Hepatocyte (in vitro differentiated cells): ENCODE measurements around the gene C20orf204. TPM values are rescaled to one million over a fixed set of nuclear protein-coding genes. Genes with fewer than 3 reads are reported as not detected.

Source experiments
- DNase-seq: peaks from one replicate; pipeline ENCODE4 v3.0.0-alpha.2; 2016; ENCODE audit warnings: low spot score
- H2AFZ ChIP-seq: fragments of 200-600 bp; sonication (generic); 2 replicates; pipeline ENCODE4 v1.6.0; 2016; ENCODE audit warnings: antibody characterized with exemption, mild to moderate bottlenecking
- H3K27ac ChIP-seq: fragments of 200-600 bp; sonication (generic); 2 replicates; pipeline ENCODE4 v1.5.1; 2016; ENCODE audit warnings: mild to moderate bottlenecking
- H3K27me3 ChIP-seq: fragments of 200-600 bp; sonication (generic); 2 replicates; pipeline ENCODE4 v1.6.1; 2016
- H3K36me3 ChIP-seq: fragments of 200-600 bp; sonication (generic); replicated peaks from 2 replicates; pipeline ENCODE4 v1.5.1; 2016; ENCODE audit warnings: low read depth; ENCODE audit not compliant: insufficient read depth
- H3K4me1 ChIP-seq: fragments of 200-600 bp; sonication (generic); 2 replicates; pipeline ENCODE4 v1.5.1; 2016; ENCODE audit warnings: mild to moderate bottlenecking, moderate library complexity; ENCODE audit not compliant: insufficient read depth
- H3K4me2 ChIP-seq: fragments of 200-600 bp; sonication (generic); 2 replicates; pipeline ENCODE4 v1.6.0; 2016
- H3K4me3 ChIP-seq: fragments of 200-600 bp; sonication (generic); 2 replicates; pipeline ENCODE4 v1.5.1; 2016; ENCODE audit warnings: mild to moderate bottlenecking
- H3K79me2 ChIP-seq: fragments of 200-600 bp; sonication (generic); 2 replicates; pipeline ENCODE4 v1.6.0; 2017; ENCODE audit warnings: mild to moderate bottlenecking
- H3K9me2 ChIP-seq: fragments of 200-600 bp; sonication (generic); replicated peaks from 2 replicates; pipeline ENCODE4 v1.6.0; 2017; ENCODE audit warnings: mild to moderate bottlenecking; ENCODE audit not compliant: insufficient read depth
- H3K9me3 ChIP-seq: fragments of 200-600 bp; sonication (generic); 2 replicates; pipeline ENCODE4 v1.5.1; 2016; ENCODE audit warnings: low read depth, mild to moderate bottlenecking
- H4K20me1 ChIP-seq: fragments of 200-600 bp; sonication (generic); 2 replicates; pipeline ENCODE4 v1.6.0; 2016; ENCODE audit warnings: mild to moderate bottlenecking; ENCODE audit not compliant: insufficient read depth, poor library complexity, severe bottlenecking
- CTCF ChIP-seq: fragments of 200-600 bp; sonication (generic); IDR thresholded peaks from 2 replicates; pipeline ENCODE4 v1.5.1; 2016; ENCODE audit warnings: antibody characterized with exemption, mild to moderate bottlenecking; ENCODE audit not compliant: poor library complexity
- EZH2 ChIP-seq: fragments of 200-600 bp; sonication (generic); IDR thresholded peaks from 2 replicates; pipeline ENCODE4 v1.6.1; 2016; ENCODE audit warnings: antibody characterized with exemption, mild to moderate bottlenecking, borderline replicate concordance
- EZH2phosphoT487 ChIP-seq: fragments of 200-600 bp; sonication (generic); IDR thresholded peaks from one replicate; pipeline ENCODE4 v1.6.1; 2018; ENCODE audit warnings: antibody characterized with exemption, mild to moderate bottlenecking, low read depth, moderate library complexity; ENCODE audit not compliant: unreplicated experiment, severe bottlenecking
- WGBS: methylation state at CpG from one replicate; pipeline ENCODE4 v1.1.6; 2016; ENCODE audit warnings: low lambda C conversion rate; ENCODE audit errors: missing lambda C conversion rate; 5-methylcytosine and 5-hydroxymethylcytosine counted together
- polyA plus RNA-seq: library from polyadenylated mRNA; unstranded; fragments of >200 nt; fragmentation: Nextera tagmentation; extraction: Ambion mirVana; gene quantifications from 2 replicates; pipeline ENCODE4 v1.2.1, GENCODE V29; 2016
- total RNA-seq: library from RNA; depleted of rRNA; stranded (reverse); fragments of >200 nt; gene quantifications from 2 replicates; pipeline ENCODE4 v1.2.3, GENCODE V29; 2014

Gene C20orf204
- total and polyA plus RNA-seq, 2 experiments from 2014 or later: 0.57 to 1.7 TPM

- Histone ChIP-seq H3K4me2 (no peak overlapping the region), H4K20me1 (no peaks in the 10 kb centered on the region), H3K27me3 (no peaks in the 10 kb centered on the region), H3K9me3 (no peaks in the 10 kb centered on the region), H3K79me2 (peaks cover 12% of the 10 kb centered on the region), H3K9me2 (no peaks in the 10 kb centered on the region), H3K4me3 (no peak overlapping the region), H3K27ac (no peak overlapping the region), H2AFZ (no peak overlapping the region), H3K36me3 (no peaks in the 10 kb centered on the region), H3K4me1 (peaks cover 6% of the 10 kb centered on the region)
- no peak for DNase-seq
- TF ChIP-seq CTCF (no peak), EZH2 (no peak), EZH2phosphoT487 (no peak)
- WGBS: 87% methylated on average over 11 of the region's 12 CpGs
Measured at GRCh38 chr20:64067733-64068307, 31.8 kb downstream of the C20orf204 start.

GRCh38 chr20:64068386-64069208 is 32.6 kb downstream of the C20orf204 start:
- Histone ChIP-seq H3K4me1 (peaks cover 6% of the 10 kb centered on the region), H3K79me2 (peaks cover 8% of the 10 kb centered on the region), H3K4me2 (no peak overlapping the region), H3K9me3 (no peaks in the 10 kb centered on the region), H2AFZ (no peak overlapping the region), H3K4me3 (no peak overlapping the region), H3K36me3 (no peaks in the 10 kb centered on the region), H4K20me1 (no peaks in the 10 kb centered on the region), H3K9me2 (no peaks in the 10 kb centered on the region), H3K27ac (no peak overlapping the region), H3K27me3 (no peaks in the 10 kb centered on the region)
- WGBS: 94% methylated on average over 12 of the region's 12 CpGs
- no peak for DNase-seq
- TF ChIP-seq CTCF (no peak), EZH2 (no peak), EZH2phosphoT487 (no peak)

- DNase-seq: no peak
- no peak for TF ChIP-seq CTCF
- TF ChIP-seq EZH2: no peak
- TF ChIP-seq EZH2phosphoT487: no peak
- H3K27ac ChIP-seq: no peak overlapping the region
Measured at GRCh38 chr20:64069209-64069613, 33.2 kb downstream of the C20orf204 start.

More at GRCh38 chr20:64069209-64069613, 33.2 kb downstream of the C20orf204 start:
- Histone ChIP-seq H3K27me3 (no peaks in the 10 kb centered on the region), H3K4me2 (no peak overlapping the region), H3K4me3 (no peak overlapping the region), H2AFZ (no peak overlapping the region), H4K20me1 (no peaks in the 10 kb centered on the region), H3K79me2 (peaks cover 2% of the 10 kb centered on the region), H3K36me3 (no peaks in the 10 kb centered on the region), H3K9me3 (no peaks in the 10 kb centered on the region), H3K9me2 (no peaks in the 10 kb centered on the region), H3K4me1 (peaks cover under 1% of the 10 kb centered on the region)
- WGBS: 95% methylated on average over 19 of the region's 20 CpGs
